Vagina (tissue), 2 donors: Measurements from ENCODE around the gene HCN1. TPM values are rescaled to one million over a fixed set of nuclear protein-coding genes. Genes with fewer than 3 reads are reported as not detected.
"Not testable (repeated sequence)": the region's sequence is repeated elsewhere in the genome, so short reads cannot be mapped to it uniquely, and the experiment has no call there.

ENCODE experiments used
- DNase-seq, 2 donors: peaks; one replicate each; pipeline ENCODE4 v3.0.0-alpha.2; 2017; ENCODE audit errors: extremely low spot score in 2 of 2
- H3K27ac ChIP-seq: fragments of 200-600 bp; sonication (generic); one replicate; pipeline ENCODE4 v1.5.1; 2019
- H3K27me3 ChIP-seq: fragments of 200-600 bp; sonication (generic); one replicate; pipeline ENCODE4 v1.5.1; 2019
- H3K36me3 ChIP-seq, 2 donors: fragments of 200-600 bp; sonication (generic); one replicate each; pipeline ENCODE4 v1.5.1; 2017 to 2019
- H3K4me1 ChIP-seq: fragments of 200-600 bp; sonication (generic); one replicate; pipeline ENCODE4 v1.5.1; 2019
- H3K4me3 ChIP-seq, 2 donors: fragments of 200-600 bp; sonication (generic); 1 replicate in 1 of 2; 2 replicates in 1 of 2; pipeline ENCODE4 v1.5.1; 2016 to 2019
- H3K9me3 ChIP-seq: fragments of 200-600 bp; sonication (generic); one replicate; pipeline ENCODE4 v1.5.1; 2019
- CTCF ChIP-seq, 3 experiments: fragments of 450-650 bp in 2 of 3; fragments of 200-600 bp in 1 of 3; sonication (generic) in 1 of 3; IDR thresholded peaks; one replicate each; pipeline ENCODE4 v1.5.1; 2017 to 2019; ENCODE audit warnings: antibody characterized with exemption in 3 of 3, mild to moderate bottlenecking in 2 of 3, moderate library complexity in 2 of 3
- POLR2A ChIP-seq, 2 donors: fragments of 450-650 bp; IDR thresholded peaks; one replicate each; pipeline ENCODE4 v1.6.1; 2017; ENCODE audit warnings: antibody characterized with exemption in 2 of 2, mild to moderate bottlenecking in 2 of 2, moderate library complexity in 2 of 2
- POLR2AphosphoS5 ChIP-seq, 2 donors: sonication (generic); formaldehyde crosslinking; IDR thresholded peaks; one replicate each; pipeline ENCODE4 v1.9.0; 2017; ENCODE audit warnings: antibody characterized with exemption in 2 of 2, mild to moderate bottlenecking in 2 of 2, low read depth in 1 of 2; ENCODE audit not compliant: insufficient read depth in 1 of 2
- intact Hi-C: fragments of 100-400 bp; cut with DNase I; formaldehyde crosslinking; loops from one replicate; pipeline ENCODE4 v1.15.1; 2023
- total RNA-seq: library from RNA; depleted of rRNA; stranded (reverse); fragments of >200 nt; gene quantifications from one replicate; pipeline ENCODE4 v1.2.3, GENCODE V29; 2016

The HCN1 gene
- total RNA-seq, 1 donor from 2014 or later, result not detected

GRCh38 chr5:45604092-45604491, 92.1 kb downstream of the HCN1 start:
- Histone ChIP-seq H3K4me3 (no peak overlapping the region), H3K36me3 (no peaks in the 10 kb centered on the region), H3K27ac (no peak overlapping the region), H3K27me3 (no peaks in the 10 kb centered on the region), H3K9me3 (no peaks in the 10 kb centered on the region), H3K4me1 (no peaks in the 10 kb centered on the region)
- no peak for DNase-seq
- intact Hi-C loops, result no loop called here
- TF ChIP-seq CTCF (IDR thresholded peaks at IDR 0.05) (no peak), POLR2AphosphoS5 (IDR thresholded peaks at IDR 0.05; ENCODE audit: insufficient read depth in 1 of 2, low read depth in 1 of 2) (no peak), POLR2A (IDR thresholded peaks at IDR 0.05) (no peak)

GRCh38 chr5:45601424-45601823, 94.8 kb downstream of the HCN1 start:
- Histone ChIP-seq H3K9me3 (no peaks in the 10 kb centered on the region), H3K36me3 (no peaks in the 10 kb centered on the region), H3K4me3 (no peak overlapping the region), H3K27me3 (no peaks in the 10 kb centered on the region), H3K27ac (no peak overlapping the region), H3K4me1 (no peaks in the 10 kb centered on the region)
- intact Hi-C loops, result no loop called here
- no peak for DNase-seq
- TF ChIP-seq CTCF (IDR thresholded peaks at IDR 0.05) (no peak), POLR2A (IDR thresholded peaks at IDR 0.05) (no peak), POLR2AphosphoS5 (IDR thresholded peaks at IDR 0.05; ENCODE audit: insufficient read depth in 1 of 2, low read depth in 1 of 2) (no peak)

GRCh38 chr5:45596320-45596719, 99.9 kb downstream of the HCN1 start:
- TF ChIP-seq CTCF (IDR thresholded peaks at IDR 0.05), result no peak
- TF ChIP-seq POLR2AphosphoS5 (IDR thresholded peaks at IDR 0.05; ENCODE audit: insufficient read depth in 1 of 2, low read depth in 1 of 2), result no peak
- TF ChIP-seq POLR2A (IDR thresholded peaks at IDR 0.05), result no peak
- no peak overlapping the region for H3K27ac ChIP-seq
- intact Hi-C loops, result no loop called here

GRCh38 chr5:45586001-45586400, 110.2 kb downstream of the HCN1 start:
- intact Hi-C loops, H3K4me3 ChIP-seq, DNase-seq, H3K36me3 ChIP-seq, H3K27ac ChIP-seq, H3K27me3 ChIP-seq, H3K4me1 ChIP-seq, H3K9me3 ChIP-seq: not testable (repeated sequence)

More at GRCh38 chr5:45596320-45596719, 99.9 kb downstream of the HCN1 start:
- H3K4me1 ChIP-seq, result no peaks in the 10 kb centered on the region
- H3K4me3 ChIP-seq, result no peak overlapping the region
- DNase-seq, result no peak
- H3K36me3 ChIP-seq, result no peaks in the 10 kb centered on the region
- H3K27me3 ChIP-seq, result no peaks in the 10 kb centered on the region
- no peaks in the 10 kb centered on the region for H3K9me3 ChIP-seq

GRCh38 chr5:45578270-45578669, 117.9 kb downstream of the HCN1 start:
- no peaks in the 10 kb centered on the region for H3K9me3 ChIP-seq
- H3K4me3 ChIP-seq, result no peak overlapping the region
- H3K36me3 ChIP-seq, result no peaks in the 10 kb centered on the region
- H3K27ac ChIP-seq, result no peak overlapping the region
- intact Hi-C loops, result no loop called here
- DNase-seq, result no peak
- no peaks in the 10 kb centered on the region for H3K4me1 ChIP-seq
- H3K27me3 ChIP-seq, result no peaks in the 10 kb centered on the region
- TF ChIP-seq POLR2A (IDR thresholded peaks at IDR 0.05) (no peak), CTCF (IDR thresholded peaks at IDR 0.05) (no peak), POLR2AphosphoS5 (IDR thresholded peaks at IDR 0.05; ENCODE audit: insufficient read depth in 1 of 2, low read depth in 1 of 2) (no peak)

- no peaks in the 10 kb centered on the region for H3K4me1 ChIP-seq
- no peak overlapping the region for H3K4me3 ChIP-seq
- no peak for DNase-seq
- H3K36me3 ChIP-seq, result no peaks in the 10 kb centered on the region
- no peak overlapping the region for H3K27ac ChIP-seq
- H3K9me3 ChIP-seq, result no peaks in the 10 kb centered on the region
- TF ChIP-seq CTCF (IDR thresholded peaks at IDR 0.05) (no peak), POLR2AphosphoS5 (IDR thresholded peaks at IDR 0.05; ENCODE audit: insufficient read depth in 1 of 2, low read depth in 1 of 2) (no peak), POLR2A (IDR thresholded peaks at IDR 0.05) (no peak)
- no peaks in the 10 kb centered on the region for H3K27me3 ChIP-seq
- intact Hi-C loops, result no loop called here
These were observed 127.4 kb downstream of the HCN1 start for GRCh38 chr5:45568813-45569212.
